HK-2 (cell line): Measurements from ENCODE around the gene FBXL16.

ENCODE experiments used
- DNase-seq: peaks from one replicate; pipeline ENCODE4 v3.0.0-alpha.2; 2018; ENCODE audit not compliant: unreplicated experiment

The FBXL16 gene

GRCh38 chr16:710500-711075, 5.0 kb upstream of the FBXL16 start:
- no peak for DNase-seq

- peak; percentile 60 for DNase-seq
These were observed 4.2 kb upstream of the FBXL16 start for GRCh38 chr16:709566-710499.

- no peak for DNase-seq
These were observed 3.4 kb upstream of the FBXL16 start for GRCh38 chr16:708959-709358.

- no peak for DNase-seq
These were observed 2.4 kb upstream of the FBXL16 start for GRCh38 chr16:708019-708418.

- DNase-seq, result no peak
These were observed 1.5 kb upstream of the FBXL16 start for GRCh38 chr16:707062-707538.

GRCh38 chr16:706189-707061, 824 bp upstream of the FBXL16 start:
- DNase-seq, result no peak

GRCh38 chr16:704552-705380, 835 bp downstream of the FBXL16 start:
- no peak for DNase-seq

GRCh38 chr16:704047-704446, 1.6 kb downstream of the FBXL16 start:
- no peak for DNase-seq

GRCh38 chr16:703406-703805, 2.2 kb downstream of the FBXL16 start:
- DNase-seq, result no peak

GRCh38 chr16:702341-702740, 3.3 kb downstream of the FBXL16 start:
- no peak for DNase-seq

- no peak for DNase-seq
These were observed 4.7 kb downstream of the FBXL16 start for GRCh38 chr16:700684-701584.

- no peak for DNase-seq
These were observed 6.5 kb downstream of the FBXL16 start for GRCh38 chr16:698911-699671.

GRCh38 chr16:695355-696089, 10.1 kb downstream of the FBXL16 start:
- peak; percentile 72 for DNase-seq

- no peak for DNase-seq
These were observed 10.7 kb downstream of the FBXL16 start for GRCh38 chr16:694863-695354.

- no peak for DNase-seq
These were observed 11.3 kb downstream of the FBXL16 start for GRCh38 chr16:694187-694862.

GRCh38 chr16:693766-694165, 11.8 kb downstream of the FBXL16 start:
- DNase-seq, result no peak

GRCh38 chr16:693364-693763, 12.2 kb downstream of the FBXL16 start:
- no peak for DNase-seq
